HL-60 (cell line): ENCODE data around the gene ZDHHC21.

Experiments
- DNase-seq, 2 experiments: peaks; one replicate each; pipeline ENCODE4 v3.0.0-alpha.2; 2010 to 2020; ENCODE audit warnings: low read depth in 1 of 2, low spot score in 1 of 2
- H3K27ac ChIP-seq: fragments of 250-450 bp; sonication (Bioruptor Pico); replicated peaks from 2 replicates; pipeline ENCODE4 v1.5.1; 2020; ENCODE audit warnings: mild to moderate bottlenecking, moderate library complexity
- H3K27me3 ChIP-seq: fragments of 250-450 bp; sonication (Bioruptor Pico); 2 replicates; pipeline ENCODE4 v1.5.1; 2021; ENCODE audit warnings: mild to moderate bottlenecking, moderate library complexity; ENCODE audit not compliant: insufficient read depth, poor library complexity, severe bottlenecking
- H3K4me3 ChIP-seq: replicated peaks from 2 replicates; pipeline ENCODE4 v1.5.1; 2011; ENCODE audit warnings: mild to moderate bottlenecking, control low read depth, low read length; ENCODE audit not compliant: insufficient read depth
- CTCF ChIP-seq: IDR thresholded peaks from one replicate; pipeline ENCODE4 v1.5.1; 2011; ENCODE audit warnings: low read length, control low read depth, inconsistent platforms; ENCODE audit not compliant: insufficient read depth
- GABPA ChIP-seq: IDR thresholded peaks from 2 replicates; pipeline ENCODE4 v1.6.1; 2012; ENCODE audit warnings: low read depth
- POLR2AphosphoS5 ChIP-seq: IDR thresholded peaks from 2 replicates; pipeline ENCODE4 v1.6.1; 2012; ENCODE audit warnings: low read depth
- REST ChIP-seq: IDR thresholded peaks from 2 replicates; pipeline ENCODE4 v1.6.1; 2012; ENCODE audit warnings: low read depth; ENCODE audit not compliant: insufficient replicate concordance
- SPI1 ChIP-seq: IDR thresholded peaks from 2 replicates; pipeline ENCODE4 v1.6.1; 2012; ENCODE audit warnings: low read depth, mild to moderate bottlenecking, borderline replicate concordance

The ZDHHC21 gene

GRCh38 chr9:14640967-14641366 is 52.3 kb downstream of the ZDHHC21 start:
- Histone ChIP-seq H3K4me3 (no peak overlapping the region), H3K27me3 (no peaks in the 10 kb centered on the region), H3K27ac (no peak overlapping the region)
- no peak for TF ChIP-seq POLR2AphosphoS5
- TF ChIP-seq GABPA, result no peak
- TF ChIP-seq REST, result no peak
- no peak for TF ChIP-seq CTCF
- TF ChIP-seq SPI1, result no peak
- no peak for DNase-seq

GRCh38 chr9:14640294-14640693 is 52.9 kb downstream of the ZDHHC21 start:
- Histone ChIP-seq H3K4me3 (no peak overlapping the region), H3K27ac (no peak overlapping the region), H3K27me3 (no peaks in the 10 kb centered on the region)
- DNase-seq, result no peak
- no peak for TF ChIP-seq SPI1
- TF ChIP-seq GABPA, result no peak
- no peak for TF ChIP-seq POLR2AphosphoS5
- no peak for TF ChIP-seq REST
- no peak for TF ChIP-seq CTCF

- TF ChIP-seq REST, result no peak
- no peak for TF ChIP-seq CTCF
- TF ChIP-seq SPI1, result no peak
- TF ChIP-seq POLR2AphosphoS5, result no peak
- TF ChIP-seq GABPA, result no peak
- no peaks in the 10 kb centered on the region for H3K27me3 ChIP-seq
- no peak overlapping the region for H3K4me3 ChIP-seq
- no peak overlapping the region for H3K27ac ChIP-seq
- DNase-seq, result no peak
Observed at GRCh38 chr9:14633906-14634565, 59.2 kb downstream of the ZDHHC21 start.
